GM12874 (cell line): ENCODE measurements around the gene GFRA4.

Experiments used
- TF ChIP-seq, protein P1 (sequence below): IDR thresholded peaks from 2 replicates; pipeline ENCODE4 v1.5.1; 2011; ENCODE audit warnings: low read depth, mild to moderate bottlenecking, control low read depth, low read length, moderate library complexity; ENCODE audit not compliant: insufficient read depth

GFRA4 gene

DNA sequence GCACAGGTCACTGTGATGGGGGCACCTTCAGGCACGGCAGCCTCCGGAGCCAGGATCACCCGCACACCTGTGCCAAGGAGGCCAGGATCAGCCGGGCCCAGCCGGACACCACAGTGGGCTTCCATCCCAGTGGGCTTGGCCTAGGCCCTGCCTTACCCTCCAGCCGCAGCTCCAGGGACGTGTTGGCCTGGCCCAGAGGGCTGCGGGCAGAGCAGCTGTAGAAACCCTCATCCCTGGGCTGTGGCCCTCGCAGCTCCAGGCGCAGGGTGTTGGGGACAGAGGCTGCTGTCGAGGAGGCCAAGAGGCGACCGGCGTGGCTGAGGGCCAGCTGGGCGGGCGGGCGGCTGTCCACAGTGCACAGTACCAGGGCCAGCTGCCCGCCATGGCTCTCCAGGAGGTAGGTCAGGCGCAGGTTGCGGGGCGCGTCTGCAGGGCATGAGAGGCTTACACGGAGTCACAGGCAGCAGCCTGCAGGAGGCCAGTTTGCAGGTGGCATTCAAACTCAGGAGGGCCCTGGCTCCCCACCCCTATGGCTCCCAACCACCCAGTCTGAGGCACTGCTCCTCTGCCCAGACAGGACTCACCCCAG is 29.6 kb upstream of the GFRA4 start:
- TF ChIP-seq, protein P1, sequence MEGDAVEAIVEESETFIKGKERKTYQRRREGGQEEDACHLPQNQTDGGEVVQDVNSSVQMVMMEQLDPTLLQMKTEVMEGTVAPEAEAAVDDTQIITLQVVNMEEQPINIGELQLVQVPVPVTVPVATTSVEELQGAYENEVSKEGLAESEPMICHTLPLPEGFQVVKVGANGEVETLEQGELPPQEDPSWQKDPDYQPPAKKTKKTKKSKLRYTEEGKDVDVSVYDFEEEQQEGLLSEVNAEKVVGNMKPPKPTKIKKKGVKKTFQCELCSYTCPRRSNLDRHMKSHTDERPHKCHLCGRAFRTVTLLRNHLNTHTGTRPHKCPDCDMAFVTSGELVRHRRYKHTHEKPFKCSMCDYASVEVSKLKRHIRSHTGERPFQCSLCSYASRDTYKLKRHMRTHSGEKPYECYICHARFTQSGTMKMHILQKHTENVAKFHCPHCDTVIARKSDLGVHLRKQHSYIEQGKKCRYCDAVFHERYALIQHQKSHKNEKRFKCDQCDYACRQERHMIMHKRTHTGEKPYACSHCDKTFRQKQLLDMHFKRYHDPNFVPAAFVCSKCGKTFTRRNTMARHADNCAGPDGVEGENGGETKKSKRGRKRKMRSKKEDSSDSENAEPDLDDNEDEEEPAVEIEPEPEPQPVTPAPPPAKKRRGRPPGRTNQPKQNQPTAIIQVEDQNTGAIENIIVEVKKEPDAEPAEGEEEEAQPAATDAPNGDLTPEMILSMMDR, result no peak

DNA sequence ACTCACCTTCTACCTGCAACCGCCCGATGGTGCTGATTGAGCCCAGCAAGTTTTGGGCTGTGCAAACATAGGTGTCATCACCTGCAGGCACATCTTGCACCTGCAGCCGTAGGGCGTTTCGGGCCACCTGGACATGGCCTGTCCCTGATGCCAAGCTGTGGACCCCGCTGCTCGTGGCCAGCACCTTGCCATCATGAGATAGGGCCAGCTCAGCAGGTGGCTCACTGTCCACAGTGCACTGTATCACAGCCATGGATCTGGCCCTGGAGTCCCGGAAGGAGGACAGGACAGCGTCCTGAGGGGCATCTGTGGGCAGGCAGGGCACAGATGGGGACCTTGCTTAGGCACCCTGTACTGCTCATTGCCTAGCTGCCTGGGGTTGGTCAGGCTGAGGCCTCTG is 28.7 kb upstream of the GFRA4 start:
- TF ChIP-seq, protein P1, result no peak

DNA sequence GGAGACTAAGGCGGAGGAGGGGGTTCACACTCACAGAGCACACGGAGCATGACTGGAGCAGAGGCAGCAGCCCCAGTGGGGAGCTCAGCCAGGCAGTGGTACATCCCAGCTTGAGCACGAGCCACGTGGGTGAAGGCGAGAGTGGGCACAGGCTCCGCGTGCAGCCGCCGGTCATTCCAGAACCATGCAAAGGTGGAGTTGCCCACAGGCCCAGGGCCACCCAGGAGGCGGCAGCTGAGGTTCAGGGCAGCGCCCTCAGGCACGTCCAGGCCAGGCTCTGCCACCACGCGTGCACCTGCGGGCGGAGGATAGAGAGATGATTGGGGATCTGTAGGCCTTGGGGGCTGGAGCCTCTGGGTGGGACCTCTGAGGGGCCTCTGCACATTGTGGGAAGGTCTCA is 28.1 kb upstream of the GFRA4 start:
- TF ChIP-seq, protein P1, result no peak

DNA sequence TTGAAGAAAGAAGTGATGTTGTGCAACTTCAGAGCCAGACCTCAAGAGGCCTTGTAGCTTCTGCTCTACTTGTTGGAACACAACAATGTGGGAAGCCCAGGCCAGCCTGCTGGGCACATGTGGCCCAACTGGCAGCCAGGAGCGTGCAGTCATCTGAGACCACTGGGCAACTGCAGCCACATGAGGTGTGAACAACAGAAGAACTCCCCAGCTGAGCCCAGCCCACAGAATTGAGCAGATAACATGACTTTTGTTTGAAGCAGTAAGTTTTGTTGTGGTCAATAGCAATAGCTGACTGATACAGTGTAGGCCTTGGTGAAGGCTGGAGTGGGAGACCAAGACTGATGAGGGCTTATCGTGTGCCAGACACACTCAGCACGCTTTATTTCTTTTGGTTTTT is 27.2 kb upstream of the GFRA4 start:
- TF ChIP-seq, protein P1, result no peak

DNA sequence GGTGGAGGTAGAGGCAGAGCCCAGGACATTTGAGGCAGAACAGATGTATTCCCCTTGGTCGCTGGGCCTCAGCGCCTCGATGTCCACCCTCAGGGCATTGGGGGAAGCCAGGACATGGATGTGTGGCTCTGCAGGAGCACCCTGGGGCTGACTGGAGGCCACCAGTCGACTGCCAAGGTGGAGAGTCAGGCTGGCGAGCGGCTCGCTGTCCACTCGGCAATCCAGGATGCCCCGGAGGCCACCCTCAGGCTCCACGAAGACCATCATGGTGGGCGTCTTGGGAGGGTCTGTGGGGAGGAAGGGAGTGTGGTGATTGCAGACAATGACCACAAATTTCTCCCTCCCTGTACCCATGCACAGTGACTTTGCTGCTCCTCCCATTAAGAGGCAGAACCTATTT is 26.8 kb upstream of the GFRA4 start:
- TF ChIP-seq, protein P1, result no peak

DNA sequence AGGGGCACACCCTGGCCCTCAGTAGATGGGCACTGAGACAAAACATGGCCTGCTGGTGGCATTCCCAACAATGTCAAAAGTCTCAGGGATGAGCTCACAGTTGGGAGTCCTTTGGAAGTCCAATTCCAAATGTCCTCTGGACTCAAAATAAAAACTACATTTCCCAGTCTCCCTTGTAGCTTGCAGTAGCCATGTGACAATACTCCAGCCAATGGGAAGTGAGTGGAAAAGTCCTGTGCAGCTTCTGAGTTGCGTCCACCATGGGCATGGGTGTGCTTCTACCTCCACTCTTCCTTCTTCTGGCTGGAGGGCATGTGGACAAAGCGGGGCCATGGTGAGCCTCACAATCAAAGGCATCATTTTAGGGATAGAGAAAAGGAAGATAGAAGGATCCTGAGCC is 24.5 kb upstream of the GFRA4 start:
- TF ChIP-seq, protein P1, result no peak

DNA sequence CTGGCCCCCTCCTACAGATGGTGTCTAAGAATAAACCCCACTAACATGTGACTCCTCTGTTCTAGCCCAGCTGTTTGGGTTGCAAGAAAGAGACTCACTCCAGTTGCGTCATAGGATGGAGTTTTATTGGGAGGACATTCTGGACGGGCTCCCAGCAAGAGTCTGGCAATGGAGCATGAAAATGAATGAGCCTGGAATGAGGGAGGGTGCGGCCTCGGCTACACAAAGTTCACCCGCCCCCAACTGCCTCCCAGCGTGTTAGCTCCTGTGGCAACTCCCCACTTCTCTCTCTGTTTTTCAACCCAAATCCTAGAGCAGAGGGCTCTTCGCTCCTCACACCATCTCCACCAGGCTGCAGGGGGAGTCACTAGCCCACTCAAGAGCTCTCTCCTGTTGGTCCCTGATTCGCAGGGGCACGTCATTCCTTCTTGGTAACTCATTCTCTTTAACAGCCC is 23.7 kb upstream of the GFRA4 start:
- TF ChIP-seq, protein P1, result no peak

DNA sequence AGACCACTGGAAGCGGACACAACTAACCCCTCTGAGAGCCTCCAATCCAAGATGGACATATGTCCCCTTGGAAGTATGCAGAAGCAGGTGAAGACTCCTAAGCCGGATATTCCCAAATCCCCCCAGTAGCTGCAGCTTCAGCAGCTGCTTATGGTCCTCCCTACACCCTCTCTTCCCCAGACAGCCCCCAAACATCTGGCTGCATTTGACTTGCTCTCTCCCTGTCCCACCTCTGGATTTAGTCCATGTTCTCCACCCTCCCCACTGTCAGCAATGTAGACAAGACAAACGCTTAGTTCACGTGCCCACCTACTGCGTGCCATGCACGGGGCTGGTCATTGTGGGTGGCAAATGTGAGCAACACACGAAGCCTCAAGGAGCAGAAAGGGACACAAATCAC is 23.2 kb upstream of the GFRA4 start:
- TF ChIP-seq, protein P1, result no peak
